Lower leg skin (tissue), 3 donors: ENCODE data around the gene BRMS1L.

Experiments
- POLR2A ChIP-seq, 2 donors: fragments of 450-650 bp; IDR thresholded peaks; one replicate each; pipeline ENCODE4 v1.6.1; 2016 to 2017; ENCODE audit warnings: antibody characterized with exemption in 2 of 2, mild to moderate bottlenecking in 1 of 2, moderate library complexity in 1 of 2
- TF ChIP-seq, protein P1 (sequence below), 3 donors: fragments of 450-650 bp; IDR thresholded peaks; one replicate each; pipeline ENCODE4 v1.5.1; 2016; ENCODE audit warnings: antibody characterized with exemption in 3 of 3, mild to moderate bottlenecking in 3 of 3, moderate library complexity in 2 of 3

DNA sequence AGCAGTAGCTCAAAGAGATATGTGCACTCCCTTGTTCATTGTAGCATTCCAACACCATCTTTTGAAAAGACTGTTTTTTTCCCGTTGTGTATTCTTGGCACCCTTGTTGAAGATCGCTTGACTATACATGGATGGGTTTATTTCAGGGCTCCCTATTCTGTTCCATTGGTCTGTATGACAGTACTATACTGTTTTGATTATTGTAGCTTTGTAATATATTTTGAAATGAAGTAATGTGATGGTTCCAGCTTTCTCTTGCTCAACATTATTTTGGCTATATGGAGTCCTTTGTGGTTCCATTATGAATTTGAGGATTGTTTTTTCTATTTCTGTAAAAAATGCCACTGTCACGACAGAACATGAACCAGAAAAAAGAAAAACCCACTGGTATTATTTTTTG is 25.7 kb downstream of the BRMS1L start:
- TF ChIP-seq, protein P1, sequence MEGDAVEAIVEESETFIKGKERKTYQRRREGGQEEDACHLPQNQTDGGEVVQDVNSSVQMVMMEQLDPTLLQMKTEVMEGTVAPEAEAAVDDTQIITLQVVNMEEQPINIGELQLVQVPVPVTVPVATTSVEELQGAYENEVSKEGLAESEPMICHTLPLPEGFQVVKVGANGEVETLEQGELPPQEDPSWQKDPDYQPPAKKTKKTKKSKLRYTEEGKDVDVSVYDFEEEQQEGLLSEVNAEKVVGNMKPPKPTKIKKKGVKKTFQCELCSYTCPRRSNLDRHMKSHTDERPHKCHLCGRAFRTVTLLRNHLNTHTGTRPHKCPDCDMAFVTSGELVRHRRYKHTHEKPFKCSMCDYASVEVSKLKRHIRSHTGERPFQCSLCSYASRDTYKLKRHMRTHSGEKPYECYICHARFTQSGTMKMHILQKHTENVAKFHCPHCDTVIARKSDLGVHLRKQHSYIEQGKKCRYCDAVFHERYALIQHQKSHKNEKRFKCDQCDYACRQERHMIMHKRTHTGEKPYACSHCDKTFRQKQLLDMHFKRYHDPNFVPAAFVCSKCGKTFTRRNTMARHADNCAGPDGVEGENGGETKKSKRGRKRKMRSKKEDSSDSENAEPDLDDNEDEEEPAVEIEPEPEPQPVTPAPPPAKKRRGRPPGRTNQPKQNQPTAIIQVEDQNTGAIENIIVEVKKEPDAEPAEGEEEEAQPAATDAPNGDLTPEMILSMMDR (IDR thresholded peaks at IDR 0.05) = no peak
- TF ChIP-seq POLR2A (IDR thresholded peaks at IDR 0.05) = no peak
